ENCODE data around the gene FAM171A1.
"Not testable (repeated sequence)": the region's sequence is repeated elsewhere in the genome, so short reads cannot be mapped to it uniquely, and the experiment has no call there.

The FAM171A1 gene

GRCh38 chr10:15314482-15315045, 56.5 kb downstream of the FAM171A1 start:
- DNase-seq, result no peak

DNA sequence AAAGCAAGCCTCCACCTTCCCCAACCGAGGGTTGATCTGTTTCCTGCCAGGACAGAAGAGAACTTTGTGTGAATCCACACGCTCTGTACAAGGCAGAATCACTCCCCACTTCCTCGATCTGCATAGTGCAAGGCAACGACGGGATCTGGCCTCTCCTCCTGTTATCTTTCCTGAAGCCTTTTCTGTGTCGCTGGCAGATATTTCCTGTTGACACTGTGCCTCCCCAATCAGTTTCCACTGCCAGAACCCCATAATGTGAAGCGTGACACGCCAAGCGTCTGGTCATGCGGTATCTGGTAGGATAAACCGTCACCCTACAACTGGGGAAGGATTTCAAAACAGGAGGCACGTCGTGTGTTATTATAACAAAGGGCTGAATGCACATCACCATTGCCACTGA, 57.2 kb downstream of the FAM171A1 start:
- DNase-seq, result no peak

DNA sequence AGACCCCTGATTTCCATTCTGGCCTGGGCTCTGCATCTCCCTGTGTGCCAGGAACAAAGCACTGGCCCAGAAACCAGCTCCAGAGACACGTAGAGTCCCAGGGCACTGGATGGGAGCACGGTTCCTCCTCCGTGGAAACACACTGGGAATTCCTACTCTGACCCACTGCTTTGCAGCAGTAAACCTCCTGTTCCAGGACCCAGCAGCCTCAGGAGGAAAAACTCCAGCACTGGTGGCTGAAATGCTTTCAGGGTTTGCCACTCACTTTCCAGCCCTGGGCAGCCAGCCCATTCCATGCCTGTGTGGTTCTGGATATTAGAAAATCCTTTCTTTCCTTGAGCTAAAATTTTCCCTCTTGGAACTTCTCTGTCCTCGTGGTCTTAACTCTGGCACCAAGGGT, 58.0 kb downstream of the FAM171A1 start:
- no peak for DNase-seq

- no peak for DNase-seq
These were observed 59.4 kb downstream of the FAM171A1 start for GRCh38 chr10:15311569-15312280.

GRCh38 chr10:15310776-15311568, 60.1 kb downstream of the FAM171A1 start:
- DNase-seq, result no peak

DNA sequence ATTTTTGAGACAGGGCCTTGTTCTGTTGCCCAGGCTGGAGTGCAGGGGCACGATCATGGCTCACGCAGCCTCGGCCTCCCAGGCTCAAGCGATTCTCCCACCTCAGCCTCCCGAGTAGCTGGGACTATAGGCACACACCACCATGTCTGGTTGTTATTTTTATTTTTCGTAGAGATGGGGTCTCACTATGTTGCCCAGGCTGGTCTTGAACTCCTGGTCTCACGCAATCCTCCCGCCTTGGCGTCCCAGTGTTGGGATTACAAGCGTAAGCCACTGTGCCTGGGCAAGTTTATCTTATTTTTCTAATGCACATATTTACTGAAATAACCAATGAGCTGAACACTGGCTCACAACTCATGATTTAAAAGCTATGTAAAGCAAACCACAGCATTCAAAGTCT, 61.9 kb downstream of the FAM171A1 start:
- no peak for DNase-seq

- DNase-seq, result no peak
These were observed 64.3 kb downstream of the FAM171A1 start for GRCh38 chr10:15306735-15307280.

GRCh38 chr10:15305634-15306033, 65.5 kb downstream of the FAM171A1 start:
- no peak for DNase-seq

GRCh38 chr10:15305161-15305560, 65.9 kb downstream of the FAM171A1 start:
- no peak for DNase-seq

DNA sequence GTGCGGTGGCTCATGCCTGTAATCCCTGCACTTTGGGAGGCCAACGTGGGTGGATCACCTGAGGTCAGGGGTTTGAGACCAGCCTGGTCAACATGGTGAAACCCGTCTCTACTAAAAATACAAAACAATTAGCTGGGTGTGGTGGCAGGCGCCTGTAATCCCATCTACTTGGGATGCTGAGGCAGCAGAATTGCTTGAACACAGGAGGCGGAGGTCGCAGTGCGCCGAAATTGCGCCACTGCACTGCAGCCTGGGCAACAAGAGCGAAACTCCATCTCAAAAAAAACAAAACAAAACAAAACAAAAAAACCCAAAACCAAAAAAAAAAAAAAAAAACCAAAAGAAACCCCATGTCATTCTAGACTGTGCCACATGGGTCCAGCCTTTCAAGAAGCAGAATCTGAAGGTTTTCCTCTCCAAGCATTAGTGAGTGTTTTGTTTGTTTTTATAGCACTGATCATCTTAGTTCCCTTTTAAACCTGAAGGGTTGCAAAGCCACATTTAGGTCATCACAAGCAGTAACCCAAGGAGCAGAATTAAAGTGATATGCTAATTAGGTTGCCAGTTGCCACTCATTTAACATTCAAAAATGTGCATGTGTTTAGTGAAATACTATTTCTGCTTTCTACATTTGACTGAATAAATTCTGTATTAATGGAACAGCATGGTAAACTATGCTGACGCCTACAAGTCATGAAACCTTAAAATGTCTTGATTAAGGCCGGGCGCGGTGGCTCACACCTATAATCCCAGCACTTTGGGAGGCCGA, 68.7 kb downstream of the FAM171A1 start:
- not testable (repeated sequence) for DNase-seq

DNA sequence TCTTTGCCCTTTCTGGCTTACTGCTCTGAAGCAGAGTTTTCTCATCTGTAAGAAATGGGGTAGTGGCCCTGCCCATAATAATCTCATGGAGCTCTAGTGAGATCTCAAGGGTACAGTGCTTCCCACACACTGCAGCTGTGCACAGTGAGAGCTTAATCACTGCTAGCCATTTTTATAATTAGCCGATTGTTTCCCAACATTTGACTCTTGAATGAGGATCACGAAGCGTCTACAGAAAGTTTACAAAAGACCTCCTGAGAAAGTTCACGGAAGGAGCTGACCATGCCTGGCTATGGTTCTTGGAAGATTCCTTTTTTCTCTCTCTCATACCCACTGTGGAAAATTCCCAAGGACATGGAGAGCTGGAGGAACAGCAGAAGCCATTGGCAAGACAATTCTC, 70.4 kb downstream of the FAM171A1 start:
- DNase-seq, result no peak

GRCh38 chr10:15300145-15300544, 70.9 kb downstream of the FAM171A1 start:
- DNase-seq, result no peak

DNA sequence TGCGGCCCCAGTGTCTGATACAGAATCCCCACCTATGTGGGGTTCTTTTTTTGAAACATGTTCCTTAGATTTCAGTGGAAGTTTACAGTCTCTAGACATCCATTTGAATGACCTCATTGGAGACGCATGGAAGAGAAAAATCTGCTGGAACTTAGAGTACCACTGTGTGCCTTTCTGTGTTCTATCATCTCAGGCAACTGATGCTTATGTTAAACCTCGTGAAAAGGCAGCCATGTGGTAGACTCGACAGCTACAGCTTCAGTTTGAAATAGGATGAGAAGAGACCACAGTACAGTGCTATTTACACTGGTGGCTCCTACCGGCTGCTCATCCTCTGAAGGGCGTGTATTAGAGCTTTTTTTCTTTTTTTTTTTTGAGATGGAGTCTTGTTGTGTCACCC, 74.4 kb downstream of the FAM171A1 start:
- DNase-seq, result no peak

DNA sequence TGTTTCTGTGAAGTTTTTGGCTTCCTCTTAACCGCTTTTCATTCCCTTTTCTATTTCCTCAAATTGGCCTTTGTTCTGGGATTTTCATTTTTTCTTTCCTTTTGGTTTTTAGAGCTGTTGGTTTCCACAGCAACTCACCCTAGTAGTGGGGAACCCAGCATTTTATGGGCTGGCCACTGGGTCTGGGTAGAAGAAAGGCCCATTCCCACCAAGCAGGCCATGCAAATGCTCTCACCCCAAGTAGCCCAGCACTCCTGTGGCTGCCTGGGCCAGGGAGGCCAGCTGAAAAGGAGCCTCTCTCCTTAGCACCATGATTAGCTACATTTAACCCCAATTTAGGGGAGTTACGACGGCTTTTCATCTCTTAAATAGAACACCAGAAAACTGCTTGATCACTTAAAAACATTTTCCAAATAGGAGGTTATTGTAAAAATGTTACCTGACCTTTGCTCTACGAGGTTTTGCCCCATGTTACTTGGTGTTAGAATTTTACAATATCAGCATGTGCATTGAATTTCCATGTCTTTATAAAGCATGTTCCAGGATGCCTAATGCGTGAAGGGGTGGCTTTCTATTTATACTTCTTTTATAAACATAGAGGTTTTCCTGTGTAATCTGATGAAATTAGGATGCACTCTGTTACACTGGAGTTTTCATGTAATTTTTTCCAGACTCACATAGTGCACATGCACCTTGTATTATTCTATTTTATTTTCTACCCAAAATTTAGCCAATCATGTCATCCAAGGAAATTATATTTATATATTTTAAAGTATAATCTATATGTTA, 75.4 kb downstream of the FAM171A1 start:
- no peak for DNase-seq

DNA sequence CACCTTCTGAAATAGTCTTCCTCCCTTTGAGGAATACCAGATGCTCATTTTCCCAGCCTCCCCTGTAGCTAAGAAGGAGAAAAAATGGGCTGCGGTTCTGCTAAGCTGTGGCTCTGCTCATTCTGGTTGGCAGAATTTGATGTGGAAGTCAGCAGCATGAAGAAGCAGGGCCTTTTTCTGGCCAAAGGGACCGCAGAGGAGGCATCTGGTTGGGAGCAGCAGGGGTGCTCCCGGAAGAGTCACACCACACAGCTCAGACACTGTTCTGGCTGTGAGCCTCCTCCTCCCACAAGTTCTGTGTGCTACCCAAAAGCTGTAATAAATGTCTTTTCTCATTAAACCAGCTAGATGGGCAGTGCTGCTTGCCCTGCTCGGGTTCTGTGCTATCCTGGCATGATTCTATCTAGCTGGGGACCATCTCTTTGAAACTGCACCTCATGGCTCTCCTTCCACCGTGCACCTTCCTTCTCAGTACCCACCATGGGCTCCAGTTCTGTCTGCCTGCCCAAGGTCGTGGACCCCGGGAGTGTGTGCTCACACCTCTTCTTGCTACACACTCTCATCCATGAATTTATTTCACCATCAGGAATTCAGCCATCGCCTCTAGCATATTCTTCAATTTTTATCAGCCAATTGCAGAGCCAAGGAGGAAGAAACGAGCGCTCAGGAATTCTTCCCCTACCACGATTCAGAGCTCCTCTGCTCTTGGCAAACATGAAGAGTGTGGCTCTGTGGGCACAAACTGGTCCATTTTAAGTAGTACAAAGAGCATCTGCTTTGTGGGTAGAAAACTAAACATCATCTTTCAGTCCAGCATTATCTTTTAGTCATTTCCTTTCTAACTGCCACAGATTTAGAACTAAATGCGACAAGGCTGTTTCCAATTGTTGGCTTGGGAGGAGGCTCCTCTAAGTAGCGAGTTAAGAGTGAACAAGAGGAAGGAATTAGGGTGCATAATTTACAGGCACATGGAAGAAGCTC, 76.9 kb downstream of the FAM171A1 start:
- DNase-seq, result no peak

DNA sequence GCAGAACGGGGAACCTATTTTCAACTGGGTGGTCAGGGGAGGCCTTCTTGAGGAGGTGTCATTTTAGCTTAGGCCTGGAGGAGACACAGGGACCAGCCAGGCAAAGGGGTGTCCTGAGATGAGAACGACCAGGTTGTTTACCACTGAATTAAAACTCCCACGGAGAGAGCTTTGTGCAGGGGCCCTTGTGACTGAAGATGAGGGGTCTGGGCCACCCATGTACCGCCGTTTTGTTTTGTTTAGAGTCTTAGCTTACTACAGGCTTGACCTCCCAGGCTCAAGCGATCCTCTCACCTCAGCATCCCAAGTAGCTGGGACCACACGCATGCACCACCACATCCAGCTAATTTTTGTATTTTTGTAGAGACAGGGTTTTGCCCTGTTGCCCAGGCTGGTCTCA, 80.4 kb downstream of the FAM171A1 start:
- no peak for DNase-seq

DNA sequence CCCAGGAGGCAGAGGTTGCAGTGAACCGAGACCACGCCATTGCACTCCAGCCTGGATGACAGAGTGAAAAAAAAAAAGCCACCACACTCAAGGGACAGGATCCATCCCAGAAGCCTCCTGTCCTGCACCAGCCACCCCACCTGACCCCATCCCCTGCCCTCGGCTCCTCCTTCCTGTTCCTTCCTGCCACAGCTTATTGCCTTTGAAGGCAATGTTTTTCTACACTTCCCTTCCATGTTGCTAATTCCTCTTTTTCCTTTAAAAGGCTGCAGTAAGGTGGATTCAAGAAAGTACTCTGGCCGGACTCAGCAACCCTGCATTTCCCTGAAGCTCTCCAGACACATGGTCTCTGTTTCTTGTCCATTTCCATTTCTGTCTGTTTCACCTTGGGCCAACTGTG, 80.9 kb downstream of the FAM171A1 start:
- no peak for DNase-seq

DNA sequence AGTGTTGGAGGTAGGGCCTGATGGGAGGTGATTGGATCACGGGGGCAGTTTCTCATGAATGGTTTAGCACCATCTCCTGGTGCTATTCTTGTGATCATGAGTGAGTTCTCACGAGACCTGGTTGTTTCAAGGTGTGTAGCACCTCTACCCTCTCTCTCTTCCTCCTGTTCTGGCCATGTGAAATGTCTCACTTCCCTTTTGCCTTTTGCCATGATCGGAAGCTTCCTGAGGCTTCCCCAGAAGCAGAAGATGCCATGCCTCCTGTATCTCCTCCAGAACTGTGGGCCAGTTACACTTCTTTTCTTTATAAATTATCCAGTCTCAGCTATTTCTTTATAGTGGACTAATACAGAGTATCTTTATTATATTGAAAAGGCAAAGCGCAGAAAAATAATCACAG, 90.1 kb downstream of the FAM171A1 start:
- DNase-seq, result no peak

DNA sequence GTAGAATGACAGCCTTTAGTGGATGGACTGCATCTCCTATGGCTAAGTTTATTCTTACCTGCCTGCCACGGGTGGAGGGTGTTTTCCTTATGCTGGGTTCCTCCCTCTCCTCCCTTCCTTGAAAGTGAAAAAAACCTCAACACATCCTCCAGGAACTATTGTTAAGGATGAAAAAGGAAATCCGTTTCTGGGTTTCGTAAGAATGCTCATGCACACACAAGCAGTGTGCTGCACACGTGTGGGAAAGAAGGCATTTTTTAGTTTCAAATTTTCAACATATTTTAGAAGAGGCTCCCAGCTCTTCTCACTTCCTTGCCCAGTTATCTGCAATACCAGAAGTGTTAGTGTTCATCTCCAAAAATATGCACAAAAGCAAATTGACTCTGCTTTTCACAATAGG, 90.6 kb downstream of the FAM171A1 start:
- DNase-seq, result no peak

- no peak for DNase-seq
These were observed 91.9 kb downstream of the FAM171A1 start for GRCh38 chr10:15279236-15279635.

DNA sequence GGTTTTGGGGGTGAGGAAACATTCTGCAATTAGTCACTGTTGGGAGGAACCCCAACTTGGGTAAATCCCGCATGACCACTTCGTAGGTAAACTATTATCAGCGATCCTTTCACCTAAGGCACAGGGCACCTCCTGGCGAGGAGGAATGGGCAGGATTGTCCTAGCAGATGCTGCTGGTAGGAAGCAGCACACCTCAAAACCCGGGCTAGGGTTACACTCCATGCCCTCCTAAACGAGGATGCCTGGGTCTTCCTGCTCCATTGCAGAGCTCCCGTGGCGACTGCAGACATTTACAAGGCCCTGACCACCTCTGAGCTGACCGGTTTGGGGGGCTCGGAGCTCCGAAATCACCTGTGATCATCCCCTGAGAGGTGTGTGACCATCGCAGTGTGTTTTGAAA, 92.3 kb downstream of the FAM171A1 start:
- no peak for DNase-seq

Measured in DMS79 (cell line).